ENCODE results near the gene WNT1.

The WNT1 gene

DNA sequence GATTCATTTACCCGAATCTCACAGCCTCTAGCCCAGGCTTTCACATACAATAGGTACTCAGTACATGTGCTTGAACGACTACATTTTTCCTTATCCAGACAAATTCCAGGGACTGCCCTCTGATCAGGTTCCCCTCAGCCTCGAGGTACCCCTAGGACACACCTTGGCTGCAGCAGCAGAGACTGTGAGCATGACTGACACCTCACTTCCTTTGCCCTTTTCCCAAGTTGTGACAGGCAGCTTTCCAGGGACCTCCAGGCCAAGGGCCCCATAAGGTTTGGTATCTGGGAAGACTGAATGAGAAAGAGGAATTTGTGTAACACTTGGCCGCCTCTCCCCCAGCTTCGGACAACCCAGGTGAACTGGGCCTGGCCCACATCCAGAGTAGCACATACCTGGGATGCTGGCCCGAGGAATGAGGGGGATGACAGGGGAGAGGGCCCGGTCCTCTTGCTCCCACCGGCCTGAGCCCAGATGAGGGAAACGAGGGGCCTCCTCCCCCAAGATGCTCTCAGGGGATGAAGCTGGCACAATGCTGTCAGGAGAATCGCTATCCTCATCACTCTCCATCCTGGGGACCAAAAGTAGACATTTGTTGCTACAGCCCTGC is 50.6 kb downstream of the WNT1 start:
- ChIA-PET CTCF (interaction anchor here (0.6 to 5.2 kb wide), 5 partner anchors 8 to 91 kb away, joined by 3 to 58 read pairs (median 4); no protein-coding TSS in a partner anchor), POLR2A (interaction anchor here (0.6 to 1.0 kb wide), 2 partner anchors 9 to 41 kb away, joined by 3 to 4 read pairs; partner anchors contain the start of gene RHEBL1)
- DNase-seq (ENCODE audit: low read depth, low spot score) = no peak
- TF ChIP-seq, protein P1, sequence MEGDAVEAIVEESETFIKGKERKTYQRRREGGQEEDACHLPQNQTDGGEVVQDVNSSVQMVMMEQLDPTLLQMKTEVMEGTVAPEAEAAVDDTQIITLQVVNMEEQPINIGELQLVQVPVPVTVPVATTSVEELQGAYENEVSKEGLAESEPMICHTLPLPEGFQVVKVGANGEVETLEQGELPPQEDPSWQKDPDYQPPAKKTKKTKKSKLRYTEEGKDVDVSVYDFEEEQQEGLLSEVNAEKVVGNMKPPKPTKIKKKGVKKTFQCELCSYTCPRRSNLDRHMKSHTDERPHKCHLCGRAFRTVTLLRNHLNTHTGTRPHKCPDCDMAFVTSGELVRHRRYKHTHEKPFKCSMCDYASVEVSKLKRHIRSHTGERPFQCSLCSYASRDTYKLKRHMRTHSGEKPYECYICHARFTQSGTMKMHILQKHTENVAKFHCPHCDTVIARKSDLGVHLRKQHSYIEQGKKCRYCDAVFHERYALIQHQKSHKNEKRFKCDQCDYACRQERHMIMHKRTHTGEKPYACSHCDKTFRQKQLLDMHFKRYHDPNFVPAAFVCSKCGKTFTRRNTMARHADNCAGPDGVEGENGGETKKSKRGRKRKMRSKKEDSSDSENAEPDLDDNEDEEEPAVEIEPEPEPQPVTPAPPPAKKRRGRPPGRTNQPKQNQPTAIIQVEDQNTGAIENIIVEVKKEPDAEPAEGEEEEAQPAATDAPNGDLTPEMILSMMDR (IDR thresholded peaks at IDR 0.05; ENCODE audit: insufficient read depth, low read length, missing control alignments) = no peak
- H3K4me3 ChIP-seq (ENCODE audit: low read depth, low read length) = no peak overlapping the region

- CTCF ChIA-PET = interaction anchor here (0.8 to 5.2 kb wide), 5 partner anchors 9 to 58 kb away, joined by 3 to 58 read pairs (median 6); no protein-coding TSS in a partner anchor
- no peak overlapping the region for H3K4me3 ChIP-seq (ENCODE audit: low read depth, low read length)
- POLR2A ChIA-PET = no interaction called here
Observed at GRCh38 chr12:49030119-49030518, 52.0 kb downstream of the WNT1 start.

GRCh38 chr12:49030714-49031572 is 52.8 kb downstream of the WNT1 start:
- CTCF ChIA-PET = interaction anchor here (0.8 to 5.2 kb wide), 7 partner anchors 10 to 99 kb away, joined by 3 to 58 read pairs (median 5); no protein-coding TSS in a partner anchor

More at GRCh38 chr12:49030119-49030518, 52.0 kb downstream of the WNT1 start:
- TF ChIP-seq, protein P1 (IDR thresholded peaks at IDR 0.05; ENCODE audit: insufficient read depth, low read length, missing control alignments) = no peak
- no peak for DNase-seq (ENCODE audit: low read depth, low spot score)

GRCh38 chr12:49031573-49032161 is 53.5 kb downstream of the WNT1 start:
- DNase-seq (ENCODE audit: low read depth, low spot score) = no peak
- no peak overlapping the region for H3K4me3 ChIP-seq (ENCODE audit: low read depth, low read length)
- TF ChIP-seq, protein P1 (IDR thresholded peaks at IDR 0.05; ENCODE audit: insufficient read depth, low read length, missing control alignments) = no peak
- CTCF ChIA-PET = interaction anchor here (1.2 to 5.2 kb wide), 5 partner anchors 11 to 98 kb away, joined by 3 to 58 read pairs (median 6); no protein-coding TSS in a partner anchor
- POLR2A ChIA-PET = interaction anchor here (1.1 kb wide), 1 partner anchor 14 kb away, joined by 3 read pairs; no protein-coding TSS in a partner anchor

More at GRCh38 chr12:49030714-49031572, 52.8 kb downstream of the WNT1 start:
- H3K4me3 ChIP-seq (ENCODE audit: low read depth, low read length) = no peak overlapping the region
- TF ChIP-seq, protein P1 (IDR thresholded peaks at IDR 0.05; ENCODE audit: insufficient read depth, low read length, missing control alignments) = no peak
- no peak for DNase-seq (ENCODE audit: low read depth, low spot score)
- POLR2A ChIA-PET = interaction anchor here (1.1 kb wide), 1 partner anchor 13 kb away, joined by 3 read pairs; no protein-coding TSS in a partner anchor

Measured in AG04449 (cell line).